ENCODE results near the gene PDE7B.

DNA sequence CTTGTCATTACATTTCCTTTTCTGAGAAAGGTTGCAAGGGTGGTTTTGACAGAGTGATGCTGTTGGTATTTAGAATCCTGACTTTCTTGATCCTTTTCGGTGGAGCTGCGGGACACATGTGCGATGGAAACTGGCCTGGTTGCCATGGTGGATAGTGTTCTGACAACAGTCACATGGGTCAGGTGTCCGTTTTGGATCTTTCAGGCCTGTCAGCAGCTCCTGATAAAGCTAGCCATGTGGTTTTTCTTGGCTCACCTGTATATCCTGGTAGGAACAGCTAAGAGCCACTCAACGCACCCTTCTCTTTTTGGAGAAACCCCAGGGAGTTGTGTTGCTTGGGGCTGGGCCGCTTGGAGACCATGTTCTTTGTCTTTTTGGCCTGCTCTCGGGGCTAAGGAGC lies 221.2 kb downstream of the PDE7B start:
- TF ChIP-seq, protein P1, sequence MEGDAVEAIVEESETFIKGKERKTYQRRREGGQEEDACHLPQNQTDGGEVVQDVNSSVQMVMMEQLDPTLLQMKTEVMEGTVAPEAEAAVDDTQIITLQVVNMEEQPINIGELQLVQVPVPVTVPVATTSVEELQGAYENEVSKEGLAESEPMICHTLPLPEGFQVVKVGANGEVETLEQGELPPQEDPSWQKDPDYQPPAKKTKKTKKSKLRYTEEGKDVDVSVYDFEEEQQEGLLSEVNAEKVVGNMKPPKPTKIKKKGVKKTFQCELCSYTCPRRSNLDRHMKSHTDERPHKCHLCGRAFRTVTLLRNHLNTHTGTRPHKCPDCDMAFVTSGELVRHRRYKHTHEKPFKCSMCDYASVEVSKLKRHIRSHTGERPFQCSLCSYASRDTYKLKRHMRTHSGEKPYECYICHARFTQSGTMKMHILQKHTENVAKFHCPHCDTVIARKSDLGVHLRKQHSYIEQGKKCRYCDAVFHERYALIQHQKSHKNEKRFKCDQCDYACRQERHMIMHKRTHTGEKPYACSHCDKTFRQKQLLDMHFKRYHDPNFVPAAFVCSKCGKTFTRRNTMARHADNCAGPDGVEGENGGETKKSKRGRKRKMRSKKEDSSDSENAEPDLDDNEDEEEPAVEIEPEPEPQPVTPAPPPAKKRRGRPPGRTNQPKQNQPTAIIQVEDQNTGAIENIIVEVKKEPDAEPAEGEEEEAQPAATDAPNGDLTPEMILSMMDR (conservative IDR thresholded peaks at IDR 0.05; ENCODE audit: low read depth, low read length) = no peak
- TF ChIP-seq MAFK (IDR thresholded peaks at IDR 0.05; ENCODE audit: low read depth, low read length) (no peak), RAD21 (IDR thresholded peaks at IDR 0.05; ENCODE audit: low read length) (no peak), POLR2A (IDR thresholded peaks at IDR 0.05; ENCODE audit: low read depth, low read length) (no peak), RFX5 (IDR thresholded peaks at IDR 0.05; ENCODE audit: low read depth, low read length) (no peak), SMC3 (IDR thresholded peaks at IDR 0.05; ENCODE audit: low read depth, low read length) (no peak), FOS (IDR thresholded peaks at IDR 0.05; ENCODE audit: low read depth, low read length) (no peak)
- TF ChIP-seq, protein P2, sequence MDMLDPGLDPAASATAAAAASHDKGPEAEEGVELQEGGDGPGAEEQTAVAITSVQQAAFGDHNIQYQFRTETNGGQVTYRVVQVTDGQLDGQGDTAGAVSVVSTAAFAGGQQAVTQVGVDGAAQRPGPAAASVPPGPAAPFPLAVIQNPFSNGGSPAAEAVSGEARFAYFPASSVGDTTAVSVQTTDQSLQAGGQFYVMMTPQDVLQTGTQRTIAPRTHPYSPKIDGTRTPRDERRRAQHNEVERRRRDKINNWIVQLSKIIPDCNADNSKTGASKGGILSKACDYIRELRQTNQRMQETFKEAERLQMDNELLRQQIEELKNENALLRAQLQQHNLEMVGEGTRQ (IDR thresholded peaks at IDR 0.05; ENCODE audit: low read depth, low read length) = no peak
- TF ChIP-seq, protein P3, sequence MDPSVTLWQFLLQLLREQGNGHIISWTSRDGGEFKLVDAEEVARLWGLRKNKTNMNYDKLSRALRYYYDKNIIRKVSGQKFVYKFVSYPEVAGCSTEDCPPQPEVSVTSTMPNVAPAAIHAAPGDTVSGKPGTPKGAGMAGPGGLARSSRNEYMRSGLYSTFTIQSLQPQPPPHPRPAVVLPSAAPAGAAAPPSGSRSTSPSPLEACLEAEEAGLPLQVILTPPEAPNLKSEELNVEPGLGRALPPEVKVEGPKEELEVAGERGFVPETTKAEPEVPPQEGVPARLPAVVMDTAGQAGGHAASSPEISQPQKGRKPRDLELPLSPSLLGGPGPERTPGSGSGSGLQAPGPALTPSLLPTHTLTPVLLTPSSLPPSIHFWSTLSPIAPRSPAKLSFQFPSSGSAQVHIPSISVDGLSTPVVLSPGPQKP (IDR thresholded peaks at IDR 0.05; ENCODE audit: borderline replicate concordance, low read depth, low read length) = no peak
